HAP-1 (cell line): ENCODE data around the gene CHST6.
"Not testable (repeated sequence)": the region's sequence is repeated elsewhere in the genome, so short reads cannot be mapped to it uniquely, and the experiment has no call there.

Experiments
- DNase-seq, 2 experiments: peaks; one replicate each; pipeline ENCODE4 v3.0.0-alpha.2; 2016 to 2020; ENCODE audit warnings: low spot score in 2 of 2
- H3K27me3 ChIP-seq: fragments of 250-450 bp; sonication (Bioruptor Pico); 2 replicates; pipeline ENCODE4 v1.5.1; 2020; ENCODE audit warnings: low read depth, mild to moderate bottlenecking, moderate library complexity
- H3K36me3 ChIP-seq: fragments of 250-450 bp; sonication (Bioruptor Pico); replicated peaks from 2 replicates; pipeline ENCODE4 v1.5.1; 2020; ENCODE audit warnings: mild to moderate bottlenecking
- H3K4me1 ChIP-seq: fragments of 250-450 bp; sonication (Bioruptor Pico); 2 replicates; pipeline ENCODE4 v1.5.1; 2020; ENCODE audit warnings: mild to moderate bottlenecking
- H3K4me3 ChIP-seq: fragments of 250-450 bp; sonication (Bioruptor Pico); 2 replicates; pipeline ENCODE4 v1.5.1; 2020; ENCODE audit warnings: mild to moderate bottlenecking, moderate library complexity
- H3K9me3 ChIP-seq: fragments of 250-450 bp; sonication (Bioruptor Pico); 2 replicates; pipeline ENCODE4 v1.5.1; 2020; ENCODE audit warnings: mild to moderate bottlenecking, moderate library complexity
- in situ Hi-C: fragments of 300-500 bp; cut with MboI; formaldehyde crosslinking; loops from 3 replicates; pipeline ENCODE4 v1.14.3; 2020; ENCODE audit warnings: low sequenced_read_pairs, inconsistent platforms, mixed read lengths

CHST6 gene

DNA sequence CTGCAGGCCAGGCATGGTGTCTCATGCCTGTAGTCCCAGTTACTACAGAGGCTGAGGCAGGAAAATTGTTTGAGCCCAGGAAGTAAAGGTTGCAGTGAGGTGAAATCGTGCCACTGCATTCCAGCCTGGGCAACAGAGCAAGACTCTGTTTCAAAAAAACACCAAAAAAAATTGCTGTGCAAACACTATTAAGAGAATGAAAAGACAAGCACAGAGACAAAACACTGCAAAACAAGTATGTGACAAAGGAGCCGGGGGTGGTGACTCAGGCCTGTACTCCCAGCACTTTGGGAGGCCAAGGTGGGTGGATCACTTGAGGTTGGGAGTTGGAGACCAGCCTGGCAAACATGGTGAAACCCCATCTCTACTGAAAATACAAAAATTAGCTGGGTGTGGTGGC lies 68.7 kb downstream of the CHST6 start:
- H3K4me1 ChIP-seq, H3K4me3 ChIP-seq, DNase-seq, H3K9me3 ChIP-seq, H3K36me3 ChIP-seq, H3K27me3 ChIP-seq, in situ Hi-C loops: not testable (repeated sequence)

DNA sequence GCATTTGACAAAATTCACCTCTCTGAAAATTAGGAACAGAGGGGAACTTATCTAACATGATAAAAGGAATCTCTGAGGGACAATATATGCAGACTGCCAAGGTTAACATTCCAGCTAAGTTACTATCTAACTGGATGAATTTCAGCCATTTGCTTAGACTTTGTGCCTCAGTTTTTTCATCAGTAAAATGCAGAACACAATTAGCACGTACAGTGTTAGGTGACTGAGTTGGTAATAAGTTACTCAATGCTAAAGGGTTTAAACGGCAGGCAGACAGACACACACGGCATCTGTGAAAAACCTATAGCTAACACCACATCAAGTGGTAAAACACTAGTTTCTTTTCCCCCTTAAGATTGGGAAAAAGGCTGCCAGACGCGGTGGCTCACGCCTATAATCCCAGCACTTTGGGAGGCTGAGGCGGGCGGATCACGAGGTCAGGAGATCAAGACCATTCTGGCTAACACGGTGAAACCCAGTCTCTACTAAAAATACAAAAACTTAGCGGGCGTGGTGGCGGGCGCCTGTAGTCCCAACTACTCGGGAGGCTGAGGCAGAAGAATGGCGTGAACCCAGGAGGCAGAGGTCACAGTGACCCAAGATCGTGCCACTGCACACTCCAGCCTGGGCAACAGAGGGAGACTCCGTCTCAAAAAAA lies 71.0 kb downstream of the CHST6 start:
- H3K4me1 ChIP-seq = peaks cover 16% of the 10 kb centered on the region
- H3K27me3 ChIP-seq, DNase-seq, H3K36me3 ChIP-seq, H3K9me3 ChIP-seq, H3K4me3 ChIP-seq, in situ Hi-C loops: not testable (repeated sequence)

DNA sequence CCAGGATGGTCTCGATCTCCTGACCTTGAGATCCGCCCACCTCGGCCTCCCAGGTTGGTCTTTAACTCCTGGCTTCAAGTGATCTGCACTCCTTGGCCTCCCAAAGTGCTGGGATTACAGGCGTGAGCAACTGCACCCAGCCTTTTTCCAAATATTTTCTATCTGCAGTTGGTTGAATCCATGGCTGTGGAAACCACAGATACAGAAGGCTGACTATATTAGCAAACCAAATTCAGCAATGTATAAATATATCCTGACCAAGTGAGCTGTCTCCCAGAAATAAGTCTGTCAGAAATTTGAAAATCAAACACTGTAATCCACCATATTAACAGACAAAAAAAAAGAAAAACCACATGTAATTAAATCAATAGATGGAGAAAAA lies 71.5 kb downstream of the CHST6 start:
- no peaks in the 10 kb centered on the region for H3K9me3 ChIP-seq
- DNase-seq = no peak
- peaks cover 16% of the 10 kb centered on the region for H3K4me1 ChIP-seq
- no peaks in the 10 kb centered on the region for H3K27me3 ChIP-seq
- in situ Hi-C loops = no loop called here
- H3K36me3 ChIP-seq = no peaks in the 10 kb centered on the region
- no peak overlapping the region for H3K4me3 ChIP-seq
